Right renal cortex interstitium (tissue), 3 donors: ENCODE measurements around the gene IGFBP4. TPM values are rescaled to one million over a fixed set of nuclear protein-coding genes. Genes with fewer than 3 reads are reported as not detected.

Experiments
- DNase-seq, 3 donors: peaks; one replicate each; pipeline ENCODE4 v3.0.0-alpha.2; 2013; ENCODE audit warnings: low read depth in 3 of 3, low spot score in 2 of 3
- polyA plus RNA-seq, 3 donors: library from polyadenylated mRNA; unstranded; fragments of 120-200 nt; gene quantifications; one replicate each; pipeline ENCODE4 v1.2.1, GENCODE V29; 2013; ENCODE audit not compliant: insufficient read length in 3 of 3

The IGFBP4 gene
- polyA plus RNA-seq, 3 donors: 340 to 390 (median 388) TPM

- no peak for DNase-seq
These were observed 11.4 kb downstream of the IGFBP4 start for GRCh38 chr17:40454613-40454995.

- DNase-seq: no peak
These were observed 13.2 kb downstream of the IGFBP4 start for GRCh38 chr17:40456396-40456951.

- no peak for DNase-seq
These were observed 14.1 kb downstream of the IGFBP4 start for GRCh38 chr17:40457369-40457768.

GRCh38 chr17:40457964-40458791 is 14.9 kb downstream of the IGFBP4 start:
- no peak for DNase-seq

GRCh38 chr17:40458851-40459482 is 15.7 kb downstream of the IGFBP4 start:
- no peak for DNase-seq

- no peak for DNase-seq
These were observed 16.7 kb downstream of the IGFBP4 start for GRCh38 chr17:40459636-40460603.

GRCh38 chr17:40460604-40460967 is 17.3 kb downstream of the IGFBP4 start:
- no peak for DNase-seq

- no peak for DNase-seq
These were observed 17.9 kb downstream of the IGFBP4 start for GRCh38 chr17:40460968-40461731.

- no peak for DNase-seq
These were observed 18.6 kb downstream of the IGFBP4 start for GRCh38 chr17:40461732-40462342.

- no peak for DNase-seq
These were observed 19.3 kb downstream of the IGFBP4 start for GRCh38 chr17:40462343-40463121.

- no peak for DNase-seq
These were observed 19.9 kb downstream of the IGFBP4 start for GRCh38 chr17:40463122-40463550.

- no peak for DNase-seq
These were observed 21.2 kb downstream of the IGFBP4 start for GRCh38 chr17:40464392-40464855.

GRCh38 chr17:40466298-40466971 is 23.2 kb downstream of the IGFBP4 start:
- no peak for DNase-seq

GRCh38 chr17:40467281-40467867 is 24.1 kb downstream of the IGFBP4 start:
- no peak for DNase-seq

GRCh38 chr17:40468560-40468959 is 25.3 kb downstream of the IGFBP4 start:
- no peak for DNase-seq

GRCh38 chr17:40469805-40470675 is 26.8 kb downstream of the IGFBP4 start:
- DNase-seq: no peak
